GM18511 (cell line): Measurements from ENCODE around the gene AP2S1.
A peak's percentile ranks its signal among the peaks of the same experiment; 100 is the strongest.
"Not testable (repeated sequence)": the region's sequence is repeated elsewhere in the genome, so short reads cannot be mapped to it uniquely, and the experiment has no call there.

Experiments
- ATAC-seq: cut with Tn5 transposase; IDR thresholded peaks from one replicate; pipeline ENCODE4 v1.9.1; 2021; ENCODE audit warnings: mild to moderate bottlenecking, moderate library complexity; ENCODE audit not compliant: unreplicated experiment

AP2S1 gene

GRCh38 chr19:46868025-46868802, 17.6 kb upstream of the AP2S1 start:
- no peak for ATAC-seq

- ATAC-seq = no peak
Observed at GRCh38 chr19:46867170-46867569, 16.5 kb upstream of the AP2S1 start.

- no peak for ATAC-seq
Observed at GRCh38 chr19:46866407-46867136, 15.9 kb upstream of the AP2S1 start.

GRCh38 chr19:46863818-46864629, 13.4 kb upstream of the AP2S1 start:
- no peak for ATAC-seq

- ATAC-seq = no peak
Observed at GRCh38 chr19:46862974-46863632, 12.5 kb upstream of the AP2S1 start.

GRCh38 chr19:46862503-46862834, 11.8 kb upstream of the AP2S1 start:
- no peak for ATAC-seq

DNA sequence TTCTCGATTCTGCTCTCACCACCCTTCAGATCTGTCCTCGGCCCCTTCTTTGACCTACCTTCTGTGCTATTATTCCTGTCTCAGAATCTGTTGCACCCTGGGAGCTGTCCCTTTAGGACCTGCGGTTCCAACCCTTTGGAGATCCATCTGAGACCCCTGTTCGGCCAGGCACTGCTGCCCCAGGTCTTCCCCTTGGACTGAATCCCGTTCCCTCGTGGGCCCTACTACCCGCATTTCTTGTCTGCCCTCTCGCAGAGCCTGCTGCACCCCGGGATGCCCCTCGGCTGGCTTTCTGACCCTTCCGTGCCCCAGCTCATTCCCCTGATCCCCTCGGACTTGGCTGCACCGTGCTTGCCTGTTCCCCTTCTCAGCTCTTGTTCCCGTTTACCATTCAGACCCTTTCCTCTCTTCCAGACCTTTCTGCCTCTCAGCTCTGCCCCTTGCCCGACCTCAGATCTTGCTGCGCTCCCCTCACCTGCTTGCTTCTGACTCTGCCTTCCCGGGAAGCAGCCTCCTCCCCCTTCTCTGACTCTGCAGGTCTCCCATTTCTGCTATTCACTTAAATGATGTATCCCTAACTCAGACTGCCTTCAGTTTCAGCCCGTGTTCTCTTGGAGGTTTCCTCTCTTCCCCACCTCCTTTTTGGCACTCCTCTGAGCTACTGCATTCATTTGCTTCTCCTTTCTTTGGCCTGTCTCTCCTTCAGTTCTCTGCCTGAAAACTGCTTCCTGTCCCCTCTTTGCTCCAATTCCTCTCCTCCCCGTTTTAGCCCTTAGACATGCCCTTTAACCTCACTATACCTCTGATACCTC, 11.3 kb upstream of the AP2S1 start:
- ATAC-seq = no peak

DNA sequence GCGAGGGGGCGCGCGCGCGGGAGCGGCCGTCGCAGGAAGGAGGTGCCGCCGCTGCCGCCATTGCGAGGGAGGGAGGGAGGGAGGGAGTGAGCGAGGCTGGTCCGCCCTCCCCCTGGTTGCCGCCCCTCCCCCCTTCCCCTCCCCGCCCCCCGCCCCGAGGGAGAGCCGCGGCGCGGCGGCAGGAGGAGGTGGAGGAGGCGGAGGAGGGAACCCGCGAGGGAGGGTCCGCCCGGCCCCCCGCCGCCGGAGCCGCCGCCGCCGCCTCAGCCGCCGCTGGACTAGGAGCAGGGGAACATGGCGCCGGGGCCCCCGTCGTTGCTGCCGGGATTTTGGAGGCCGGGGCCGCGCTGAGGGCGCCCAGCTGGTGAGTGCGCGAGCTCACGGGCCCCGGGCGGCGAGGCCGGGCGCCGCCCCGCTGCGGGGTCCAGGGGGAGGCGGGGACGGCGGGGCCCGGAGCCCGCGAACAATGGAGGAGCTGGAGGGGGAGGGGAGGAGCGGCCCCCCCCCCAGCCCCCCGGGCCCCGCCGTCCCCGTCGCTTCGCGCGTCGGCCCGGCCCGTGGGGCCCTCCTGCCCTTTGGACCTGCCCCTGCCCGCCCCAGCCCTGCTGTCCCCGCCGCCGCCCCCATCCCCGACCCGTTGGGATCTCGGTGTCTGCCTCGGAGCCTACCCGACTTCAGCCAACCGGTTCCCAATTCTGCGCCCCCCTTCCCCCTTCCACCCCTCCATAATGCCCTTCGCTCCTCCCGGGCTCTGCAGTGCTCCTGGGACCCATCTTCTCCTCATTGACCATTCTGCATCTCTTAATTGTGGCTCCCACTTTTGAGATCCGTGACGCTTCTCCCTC, 10.4 kb upstream of the AP2S1 start, which contains the start of gene ARHGAP35:
TSS of gene ARHGAP35 (plus strand) at position 152 of the 845 bp plus-strand sequence. CDS start 57,679 bp downstream, outside the sequence.
- no peak for ATAC-seq

DNA sequence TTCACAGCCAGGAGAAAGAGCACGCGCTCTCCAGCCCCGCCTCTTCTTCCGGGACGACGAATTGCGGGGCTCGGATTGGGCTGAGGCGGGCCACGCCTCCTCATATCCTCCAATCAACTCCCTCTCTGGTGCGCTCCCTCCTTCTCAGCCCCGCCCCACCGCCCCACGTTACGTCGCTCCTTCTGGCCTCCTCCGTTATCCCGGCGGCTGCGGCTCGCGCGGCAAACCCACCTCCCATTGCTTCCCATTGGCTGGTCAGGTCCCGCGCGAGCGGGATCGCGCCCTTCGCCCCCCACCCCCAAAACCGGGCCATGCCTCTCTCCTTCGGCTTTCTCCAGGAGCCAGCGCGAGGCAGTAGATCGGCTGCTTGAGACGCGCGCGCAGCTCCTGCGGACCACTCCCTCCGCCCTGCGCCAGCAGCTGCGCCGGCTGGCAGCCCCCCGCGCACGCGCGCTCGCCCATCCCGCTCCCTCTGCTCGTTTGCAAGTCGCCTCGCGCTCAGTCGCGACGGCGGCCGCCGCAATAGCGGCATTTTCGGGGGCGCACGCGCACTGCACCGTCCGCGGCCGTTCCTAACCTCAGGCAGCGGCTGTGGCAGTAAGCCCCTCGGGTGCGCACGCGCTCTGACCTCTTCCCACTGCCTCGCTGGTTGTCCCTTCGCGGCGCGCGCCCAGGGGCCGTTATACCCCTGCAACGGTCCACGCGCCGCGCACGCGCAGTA, 9.6 kb upstream of the AP2S1 start:
- ATAC-seq = peak; percentile 70

DNA sequence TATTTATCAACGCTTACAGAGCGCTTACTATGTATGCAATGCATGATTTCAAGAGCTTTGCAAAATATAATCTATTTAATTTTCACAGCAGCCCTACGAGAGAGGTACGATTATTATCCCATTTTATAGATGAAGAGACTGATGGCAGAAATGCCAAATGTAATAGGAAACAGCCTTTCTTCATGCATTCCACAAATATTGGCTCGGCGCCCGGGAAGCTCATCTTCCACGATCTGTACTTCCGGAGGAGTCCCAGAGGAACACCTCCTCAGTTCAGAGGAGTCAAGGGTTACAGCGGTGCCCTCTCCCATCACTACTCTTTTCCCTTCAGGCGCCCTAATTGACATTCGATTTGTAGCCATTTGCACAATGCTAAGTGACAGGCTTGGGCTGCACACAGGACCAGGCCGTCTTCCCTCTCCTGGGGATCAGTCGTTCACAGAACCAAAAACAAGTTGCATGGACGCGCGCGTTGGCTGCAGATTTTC, 9.0 kb upstream of the AP2S1 start:
- peak; percentile 3 for ATAC-seq

GRCh38 chr19:46856062-46857022, 5.7 kb upstream of the AP2S1 start:
- peak; percentile 47 for ATAC-seq

DNA sequence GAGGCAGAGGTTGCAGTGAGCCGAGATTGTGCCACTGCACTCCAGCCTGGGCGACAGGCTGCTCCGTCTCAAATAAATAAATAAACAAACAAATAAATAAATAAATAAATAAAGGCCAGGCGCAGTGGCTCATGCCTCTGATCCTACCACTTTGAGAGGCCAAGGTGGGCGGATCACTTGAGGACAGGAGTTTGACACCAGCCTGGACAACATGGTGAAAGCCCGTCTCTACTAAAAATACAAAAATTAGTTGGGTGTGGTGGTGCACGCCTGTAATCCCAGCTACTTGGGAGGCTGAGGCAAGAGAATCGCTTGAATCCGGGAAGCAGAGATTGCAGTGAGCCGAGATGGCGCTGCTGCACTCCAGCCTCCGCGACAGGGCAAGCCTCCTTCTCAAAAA, 4.1 kb upstream of the AP2S1 start:
- ATAC-seq = not testable (repeated sequence)

- no peak for ATAC-seq
Observed at GRCh38 chr19:46852830-46853229, 2.2 kb upstream of the AP2S1 start.

GRCh38 chr19:46849610-46850009, 1.0 kb downstream of the AP2S1 start:
- no peak for ATAC-seq

- ATAC-seq = no peak
Observed at GRCh38 chr19:46848389-46848788, 2.3 kb downstream of the AP2S1 start.

GRCh38 chr19:46847528-46847927, 3.1 kb downstream of the AP2S1 start:
- ATAC-seq = no peak

DNA sequence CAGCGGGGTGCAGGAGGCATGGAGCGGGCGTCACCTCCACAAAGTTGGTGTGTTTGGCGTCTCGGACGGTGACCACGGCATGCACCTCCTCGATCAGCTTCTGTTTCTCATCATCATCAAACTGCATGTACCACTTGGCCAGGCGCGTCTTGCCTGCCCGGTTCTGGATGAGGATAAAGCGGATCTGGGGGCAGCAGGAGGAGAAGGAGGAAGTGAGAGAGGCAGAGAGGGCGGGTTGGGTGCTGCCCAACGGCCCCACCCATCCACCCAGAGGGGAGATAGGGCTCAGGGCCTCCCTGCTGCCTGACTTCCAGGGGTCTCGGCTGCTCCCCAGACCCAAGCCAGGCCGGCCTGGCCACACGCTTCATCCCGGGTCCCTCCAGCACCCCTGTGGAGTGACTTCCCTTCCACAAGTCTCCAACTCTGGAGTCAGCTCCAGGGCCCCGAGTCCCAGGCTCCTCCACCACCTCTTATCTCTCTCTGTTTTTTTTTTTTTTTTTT, 4.6 kb downstream of the AP2S1 start:
- ATAC-seq = no peak
